GM19438 (cell line): Measurements from ENCODE around the gene PHRF1.
"Not testable (repeated sequence)": the region's sequence is repeated elsewhere in the genome, so short reads cannot be mapped to it uniquely, and the experiment has no call there.

Source experiments
- ATAC-seq: cut with Tn5 transposase; IDR thresholded peaks from one replicate; pipeline ENCODE4 v1.9.1; 2021; ENCODE audit warnings: low read depth; ENCODE audit not compliant: unreplicated experiment

The PHRF1 gene

DNA sequence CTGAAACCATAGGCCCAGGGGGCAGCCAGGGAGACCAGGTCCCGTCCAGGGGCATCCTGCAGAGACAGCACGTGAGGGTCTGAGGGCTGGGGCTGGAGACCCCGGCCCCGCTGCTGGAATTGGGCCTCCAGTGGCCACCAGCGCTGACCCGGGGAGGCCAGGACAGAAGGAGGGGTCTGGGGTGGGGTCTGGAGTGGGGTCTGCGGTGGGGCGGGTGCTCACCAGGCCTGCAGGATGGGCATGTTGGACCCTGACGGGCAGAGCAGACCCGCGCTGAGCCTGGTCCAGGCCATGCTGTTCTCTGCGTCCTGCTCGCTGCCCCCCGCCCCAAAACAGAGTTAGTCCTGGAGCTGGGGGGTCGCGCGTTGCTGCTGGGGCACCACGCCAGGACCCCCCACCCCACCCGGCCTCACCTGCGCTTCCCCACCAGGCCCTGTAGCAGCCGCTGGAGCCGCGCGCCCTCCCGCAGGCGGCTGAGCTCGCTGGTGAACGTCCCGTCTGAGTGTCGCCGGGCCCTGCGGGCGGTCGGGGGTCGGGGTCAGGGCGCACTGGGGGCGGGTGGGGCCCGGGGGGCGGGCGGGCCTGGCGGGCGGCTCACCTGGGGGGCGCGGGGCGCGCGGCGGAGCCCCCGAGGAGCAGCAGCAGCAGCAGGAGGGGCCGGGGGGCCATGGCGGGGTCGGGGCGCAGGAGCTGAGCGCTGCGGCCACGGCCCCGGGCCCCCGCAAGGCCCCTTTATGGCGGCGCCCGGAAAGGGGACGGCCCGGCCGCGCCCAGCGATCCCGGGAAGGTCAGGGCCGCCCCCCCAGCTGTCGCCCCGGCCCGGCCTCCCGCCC, 50.4 kb downstream of the PHRF1 start, which contains the start of gene SCT:
TSS of gene SCT (minus strand) at position 707 of the 833 bp plus-strand sequence. CDS start at position 669, 38 bp downstream.
- no peak for ATAC-seq

DNA sequence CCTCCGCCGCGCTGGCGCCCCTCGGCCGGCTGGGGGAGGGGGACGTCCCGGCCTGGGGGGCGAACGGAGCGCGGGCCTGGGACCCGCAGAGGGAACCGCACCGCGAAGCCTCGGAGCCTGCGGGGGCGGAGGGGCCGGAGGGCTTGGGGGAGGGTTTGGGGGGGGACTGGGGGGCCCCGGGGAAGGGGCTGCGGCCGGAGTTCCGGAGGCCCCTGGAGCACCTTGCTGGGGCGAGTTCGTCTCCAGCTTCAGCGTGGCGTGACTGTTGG, 51.0 kb downstream of the PHRF1 start:
- ATAC-seq: no peak

DNA sequence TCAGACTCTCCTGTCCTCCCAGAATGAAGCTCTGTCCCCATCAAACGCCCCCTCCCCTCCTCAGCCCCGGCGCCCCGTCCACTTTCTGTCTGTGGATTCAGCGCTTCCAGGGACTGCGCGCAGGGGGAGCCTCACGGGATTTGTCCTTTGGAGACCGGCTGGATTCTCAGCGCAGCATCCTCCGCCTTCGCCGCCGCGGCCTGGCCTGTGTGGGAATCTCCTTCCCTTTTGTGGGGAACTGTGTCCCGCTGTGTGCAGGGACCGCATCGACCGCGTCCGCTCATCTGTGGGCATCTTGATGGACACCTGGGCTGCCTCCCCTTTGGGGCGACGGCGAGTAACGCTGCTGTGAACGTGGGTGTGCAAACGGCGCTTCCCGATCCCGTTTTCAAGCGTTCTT, 51.8 kb downstream of the PHRF1 start:
- no peak for ATAC-seq

DNA sequence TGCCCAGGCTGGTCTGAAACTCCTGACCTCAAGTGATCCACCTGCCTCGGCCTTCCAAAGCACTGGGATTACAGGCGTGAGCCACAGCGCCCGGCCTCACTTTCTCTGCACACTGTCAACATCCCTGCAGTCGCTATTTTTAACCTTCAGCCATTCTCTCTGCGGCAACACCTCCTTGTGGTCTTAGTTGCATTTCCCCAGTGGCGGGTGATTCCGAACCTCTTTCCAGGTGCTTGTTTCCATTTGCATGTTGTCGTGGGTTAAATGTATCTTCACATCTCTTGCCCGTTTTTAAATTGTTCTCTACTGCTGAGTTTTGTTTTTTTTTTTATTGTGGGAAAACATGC, 52.9 kb downstream of the PHRF1 start:
- no peak for ATAC-seq

DNA sequence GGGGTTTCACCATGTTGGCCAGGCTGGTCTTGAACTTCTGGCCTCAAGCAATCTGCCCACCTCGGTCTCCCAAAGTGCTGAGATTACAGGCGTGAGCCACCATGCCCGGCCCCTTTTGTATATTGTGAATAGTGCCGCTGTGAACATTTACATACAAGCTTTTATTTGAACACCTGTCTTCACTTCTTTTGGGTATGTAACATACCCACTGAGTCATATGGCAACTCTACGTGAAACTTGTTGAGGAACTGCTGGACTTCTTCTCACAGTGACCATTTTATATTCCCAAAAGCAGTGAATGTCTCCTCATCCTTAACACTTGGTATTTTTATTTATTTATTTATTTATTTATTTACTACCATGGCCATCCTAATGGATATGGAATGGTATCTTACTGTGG, 54.6 kb downstream of the PHRF1 start:
- ATAC-seq: no peak

DNA sequence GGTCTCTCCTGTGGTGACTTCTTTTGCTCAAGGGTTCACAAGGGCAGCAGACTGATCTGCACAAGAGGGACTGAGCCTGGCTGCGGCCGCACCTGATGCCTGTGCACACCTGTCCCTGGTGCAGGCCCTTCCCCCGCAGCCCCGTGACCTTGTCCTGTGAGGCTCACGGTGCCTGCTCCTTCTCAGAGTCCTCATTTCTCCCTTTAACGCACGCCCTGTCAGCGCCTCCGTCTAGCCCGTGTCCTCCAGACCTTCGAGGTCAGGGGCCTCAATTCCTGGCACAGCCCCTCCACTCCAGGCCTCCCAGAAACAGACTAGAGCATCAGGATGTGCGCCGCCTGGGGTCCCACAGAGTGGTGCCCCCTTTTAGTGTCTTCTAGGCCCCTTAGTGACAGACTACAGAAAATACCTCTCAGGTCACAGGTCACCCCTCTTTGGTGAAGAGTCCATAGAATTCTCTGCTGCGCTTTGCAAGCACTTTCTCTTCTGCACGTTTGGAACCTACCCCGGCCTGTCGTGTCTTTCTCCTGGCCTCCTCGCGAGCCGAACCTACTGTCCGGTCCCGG, 59.8 kb downstream of the PHRF1 start:
- no peak for ATAC-seq

DNA sequence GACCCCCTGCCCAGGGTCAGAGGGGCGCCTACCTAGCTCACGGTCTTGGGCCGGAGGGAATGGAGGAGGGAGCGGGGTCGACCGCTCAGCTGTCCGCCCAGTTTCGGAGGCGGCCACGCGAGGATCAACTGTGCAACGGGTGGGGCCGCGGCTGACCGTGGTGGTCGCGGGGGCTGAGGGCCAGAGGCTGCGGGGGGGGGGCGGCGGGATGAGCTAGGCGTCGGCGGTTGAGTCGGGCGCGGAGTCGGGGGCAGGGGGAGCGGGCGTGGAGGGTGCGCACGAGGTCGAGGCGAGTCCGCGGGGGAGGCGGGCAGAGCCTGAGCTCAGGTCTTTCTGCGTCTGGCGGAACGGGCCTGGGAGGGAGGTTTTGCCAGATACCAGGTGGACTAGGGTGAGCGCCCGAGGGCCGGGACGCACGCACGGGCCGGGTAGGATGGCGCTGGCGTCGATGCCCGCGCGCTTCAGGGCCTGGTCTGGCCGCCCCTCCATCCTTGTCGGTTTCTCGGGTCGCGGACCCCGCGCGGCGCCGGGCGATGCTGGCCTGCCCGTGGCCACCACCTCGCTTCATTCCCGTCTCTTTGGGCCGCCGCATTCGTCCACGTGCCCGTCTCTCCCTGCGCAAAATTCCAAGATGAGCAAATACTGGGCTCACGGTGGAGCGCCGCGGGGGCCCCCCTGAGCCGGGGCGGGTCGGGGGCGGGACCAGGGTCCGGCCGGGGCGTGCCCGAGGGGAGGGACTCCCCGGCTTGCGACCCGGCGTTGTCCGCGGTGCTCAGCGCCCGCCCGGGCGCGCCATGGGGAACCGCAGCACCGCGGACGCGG, 60.5 kb downstream of the PHRF1 start, which contains the start of gene DRD4:
TSS of gene DRD4 (plus strand) at position 759 of the 822 bp plus-strand sequence. CDS start at position 795, 36 bp downstream.
- ATAC-seq: no peak

DNA sequence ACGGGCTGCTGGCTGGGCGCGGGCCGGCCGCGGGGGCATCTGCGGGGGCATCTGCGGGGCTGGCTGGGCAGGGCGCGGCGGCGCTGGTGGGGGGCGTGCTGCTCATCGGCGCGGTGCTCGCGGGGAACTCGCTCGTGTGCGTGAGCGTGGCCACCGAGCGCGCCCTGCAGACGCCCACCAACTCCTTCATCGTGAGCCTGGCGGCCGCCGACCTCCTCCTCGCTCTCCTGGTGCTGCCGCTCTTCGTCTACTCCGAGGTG, 61.0 kb downstream of the PHRF1 start:
- ATAC-seq: no peak

DNA sequence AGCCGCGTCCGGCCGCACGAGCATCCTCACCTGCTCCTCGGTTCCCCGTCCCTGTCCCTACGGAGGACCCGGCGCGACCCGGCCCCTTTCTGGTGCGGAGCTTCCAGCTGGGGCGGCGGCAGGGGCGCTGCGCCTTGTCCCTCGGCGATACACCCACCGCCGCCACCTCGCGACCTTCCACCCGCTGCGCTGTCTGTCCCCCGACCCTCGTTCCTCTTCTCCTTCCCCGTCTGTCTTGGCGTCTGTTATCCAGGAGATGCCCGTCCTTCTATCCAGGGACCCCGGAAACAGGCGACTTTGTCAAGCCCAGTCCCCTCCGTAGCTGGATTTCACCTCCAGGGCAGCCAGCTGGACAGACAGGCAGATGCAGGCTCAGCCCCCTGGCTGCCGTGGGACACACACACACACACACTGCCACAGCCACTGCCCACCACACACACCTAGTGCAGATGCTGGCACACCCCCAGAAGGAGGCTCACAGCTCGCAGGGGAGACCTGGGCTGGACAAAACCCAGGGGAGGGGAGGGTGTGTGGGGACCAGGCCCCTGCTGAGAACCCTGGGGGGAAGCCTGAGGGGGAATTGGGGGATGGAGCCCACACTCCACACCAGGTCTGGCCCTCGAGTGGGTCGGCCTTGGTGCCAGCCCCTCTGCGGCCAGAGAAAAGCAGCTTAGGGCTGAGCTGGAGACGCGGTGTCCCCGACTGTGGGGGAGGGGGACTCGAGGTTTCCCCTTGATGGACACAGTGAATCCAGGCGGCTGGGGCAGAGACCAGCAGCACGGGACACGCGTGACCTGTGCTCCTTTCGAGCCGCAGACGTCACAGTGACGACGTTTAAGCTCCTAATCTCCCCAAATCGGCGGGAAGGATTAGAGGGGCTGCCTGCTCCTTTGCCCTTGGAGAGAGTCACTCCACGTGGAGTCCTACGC, 61.6 kb downstream of the PHRF1 start:
- no peak for ATAC-seq

DNA sequence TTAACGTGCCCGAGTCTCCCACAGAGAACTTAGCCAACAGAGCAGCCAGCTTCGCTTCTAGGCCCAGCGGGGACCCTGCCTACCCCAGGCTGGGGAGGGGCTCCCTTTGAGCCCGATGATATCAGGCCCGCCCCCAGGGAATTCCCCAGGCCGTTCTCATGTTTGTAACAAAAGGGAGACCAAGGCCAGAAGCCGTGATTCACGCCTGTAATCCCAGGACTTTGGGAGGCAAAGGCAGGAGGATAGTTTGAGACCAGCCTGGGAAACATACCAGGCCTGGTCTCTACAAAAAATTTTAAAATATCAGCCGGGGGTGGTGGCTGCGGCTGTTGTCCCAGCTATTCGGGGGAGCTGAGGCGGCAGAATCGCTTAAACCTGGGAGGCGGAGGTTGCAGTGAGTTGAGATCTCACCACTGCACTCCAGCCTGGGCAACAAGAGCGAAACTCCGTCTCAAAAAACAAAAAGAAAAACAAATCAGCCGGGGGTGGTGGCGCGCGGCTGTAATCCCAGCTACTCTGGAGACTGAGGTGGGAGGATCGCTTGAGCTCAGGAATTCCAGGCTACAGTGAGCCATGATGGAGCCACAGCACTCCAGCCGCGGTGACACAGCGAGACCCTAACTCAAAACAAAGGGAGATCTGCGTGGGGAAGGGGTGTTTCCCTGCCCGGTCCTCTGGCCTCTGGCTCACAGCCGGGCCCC, 62.5 kb downstream of the PHRF1 start:
- ATAC-seq: no peak

DNA sequence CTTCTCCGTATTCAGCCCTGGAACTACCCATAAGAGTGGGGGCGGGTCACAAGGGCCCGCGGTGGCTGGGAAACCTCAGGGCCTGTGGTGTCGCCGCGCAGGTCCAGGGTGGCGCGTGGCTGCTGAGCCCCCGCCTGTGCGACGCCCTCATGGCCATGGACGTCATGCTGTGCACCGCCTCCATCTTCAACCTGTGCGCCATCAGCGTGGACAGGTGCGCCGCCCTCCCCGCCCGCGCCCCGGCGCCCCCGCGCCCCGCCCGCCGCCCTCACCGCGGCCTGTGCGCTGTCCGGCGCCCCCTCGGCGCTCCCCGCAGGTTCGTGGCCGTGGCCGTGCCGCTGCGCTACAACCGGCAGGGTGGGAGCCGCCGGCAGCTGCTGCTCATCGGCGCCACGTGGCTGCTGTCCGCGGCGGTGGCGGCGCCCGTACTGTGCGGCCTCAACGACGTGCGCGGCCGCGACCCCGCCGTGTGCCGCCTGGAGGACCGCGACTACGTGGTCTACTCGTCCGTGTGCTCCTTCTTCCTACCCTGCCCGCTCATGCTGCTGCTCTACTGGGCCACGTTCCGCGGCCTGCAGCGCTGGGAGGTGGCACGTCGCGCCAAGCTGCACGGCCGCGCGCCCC, 63.2 kb downstream of the PHRF1 start:
- no peak for ATAC-seq

DNA sequence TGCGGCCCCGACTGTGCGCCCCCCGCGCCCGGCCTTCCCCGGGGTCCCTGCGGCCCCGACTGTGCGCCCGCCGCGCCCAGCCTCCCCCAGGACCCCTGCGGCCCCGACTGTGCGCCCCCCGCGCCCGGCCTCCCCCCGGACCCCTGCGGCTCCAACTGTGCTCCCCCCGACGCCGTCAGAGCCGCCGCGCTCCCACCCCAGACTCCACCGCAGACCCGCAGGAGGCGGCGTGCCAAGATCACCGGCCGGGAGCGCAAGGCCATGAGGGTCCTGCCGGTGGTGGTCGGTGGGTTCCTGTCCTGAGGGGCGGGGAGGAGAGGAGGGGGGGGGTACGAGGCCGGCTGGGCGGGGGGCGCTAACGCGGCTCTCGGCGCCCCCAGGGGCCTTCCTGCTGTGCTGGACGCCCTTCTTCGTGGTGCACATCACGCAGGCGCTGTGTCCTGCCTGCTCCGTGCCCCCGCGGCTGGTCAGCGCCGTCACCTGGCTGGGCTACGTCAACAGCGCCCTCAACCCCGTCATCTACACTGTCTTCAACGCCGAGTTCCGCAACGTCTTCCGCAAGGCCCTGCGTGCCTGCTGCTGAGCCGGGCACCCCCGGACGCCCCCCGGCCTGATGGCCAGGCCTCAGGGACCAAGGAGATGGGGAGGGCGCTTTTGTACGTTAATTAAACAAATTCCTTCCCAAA, 63.9 kb downstream of the PHRF1 start:
- ATAC-seq: no peak

DNA sequence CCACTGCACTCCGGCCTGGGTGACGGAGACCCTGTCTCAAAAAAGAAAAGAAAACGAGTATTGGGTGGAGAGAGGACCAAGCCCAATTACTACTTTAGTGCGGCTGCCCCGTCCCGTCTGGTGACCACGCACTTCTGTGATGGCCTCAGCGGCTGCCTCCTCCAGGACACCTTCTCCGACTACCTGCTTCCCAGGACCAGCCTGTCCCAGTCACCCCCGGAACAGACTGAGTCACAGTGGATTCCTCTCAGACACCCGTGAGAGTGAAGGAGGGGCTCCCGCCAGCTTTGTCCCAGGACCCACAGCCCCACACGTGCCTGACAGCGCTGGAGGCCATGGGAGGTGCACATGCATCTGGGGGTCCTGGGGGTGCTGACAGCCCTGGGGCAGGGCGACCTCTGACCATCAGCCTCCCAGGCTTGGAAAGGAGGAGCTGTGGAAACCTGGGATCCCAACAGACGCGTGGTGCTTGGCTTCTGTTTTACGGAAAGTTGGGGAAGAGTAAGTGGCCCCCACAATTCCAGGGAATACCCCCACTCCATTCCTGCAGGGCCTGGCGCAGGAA, 65.6 kb downstream of the PHRF1 start:
- no peak for ATAC-seq

DNA sequence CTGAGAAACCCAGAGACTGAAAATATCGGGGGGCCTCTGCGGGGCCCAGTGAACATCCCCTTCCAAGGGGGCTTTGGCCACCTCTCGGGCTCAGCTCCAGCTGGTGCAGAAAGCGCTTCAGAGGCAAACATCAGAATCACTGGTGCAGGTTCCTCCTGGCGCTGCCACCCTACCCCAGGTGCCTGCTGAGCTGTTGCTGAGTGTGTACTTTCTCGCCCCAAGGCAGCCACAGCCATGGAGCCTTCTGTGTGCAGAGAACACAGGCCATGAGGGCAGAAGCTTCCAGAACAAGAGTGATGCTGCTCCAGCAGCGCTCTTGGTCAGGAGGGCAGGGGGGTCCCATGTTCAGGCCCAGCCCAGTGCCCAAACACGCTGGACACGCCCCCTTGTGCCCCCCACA, 67.1 kb downstream of the PHRF1 start:
- ATAC-seq: no peak

DNA sequence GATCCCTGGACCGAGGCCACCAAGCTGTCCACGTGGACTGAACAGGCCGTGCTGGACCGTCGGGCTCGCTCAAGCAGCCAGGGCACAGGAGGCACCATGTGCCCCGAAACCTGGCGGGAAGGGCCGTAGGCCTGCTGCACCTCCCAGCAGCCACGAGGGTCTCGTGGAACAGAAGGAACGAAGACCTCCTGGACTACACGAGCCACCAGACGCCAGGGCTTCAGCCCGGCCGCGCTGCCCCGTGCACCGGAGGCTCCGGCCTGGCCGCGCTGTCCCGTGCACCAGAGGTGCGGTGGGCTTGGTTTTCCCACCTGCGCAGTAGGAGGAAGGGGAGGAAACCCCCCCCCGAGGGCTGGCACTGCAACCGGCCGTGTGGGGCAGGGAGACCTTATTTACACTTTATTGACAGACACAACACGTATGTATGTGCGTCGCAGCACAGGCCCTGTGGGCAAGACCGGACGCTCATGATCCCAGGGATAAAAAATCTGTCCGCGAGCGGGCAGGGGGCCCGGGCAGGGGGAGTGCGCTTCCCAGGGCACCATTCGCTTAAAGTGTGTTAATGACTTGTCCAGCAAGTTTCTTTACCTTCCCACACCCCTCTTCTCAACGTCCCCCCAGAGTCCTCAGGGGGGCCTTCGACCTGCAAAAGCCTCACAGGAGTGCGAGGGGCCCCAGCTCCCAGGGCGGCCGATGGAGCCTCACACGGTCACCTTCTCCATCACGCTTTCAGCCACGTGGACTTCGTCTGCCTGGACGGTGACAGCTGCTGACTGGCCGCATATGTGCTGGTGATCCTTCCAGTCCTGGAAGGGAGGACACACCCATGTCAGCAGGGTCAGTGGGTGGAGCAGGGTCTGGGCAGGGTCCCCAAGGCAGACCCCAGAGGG, 67.8 kb downstream of the PHRF1 start:
- ATAC-seq: no peak

DNA sequence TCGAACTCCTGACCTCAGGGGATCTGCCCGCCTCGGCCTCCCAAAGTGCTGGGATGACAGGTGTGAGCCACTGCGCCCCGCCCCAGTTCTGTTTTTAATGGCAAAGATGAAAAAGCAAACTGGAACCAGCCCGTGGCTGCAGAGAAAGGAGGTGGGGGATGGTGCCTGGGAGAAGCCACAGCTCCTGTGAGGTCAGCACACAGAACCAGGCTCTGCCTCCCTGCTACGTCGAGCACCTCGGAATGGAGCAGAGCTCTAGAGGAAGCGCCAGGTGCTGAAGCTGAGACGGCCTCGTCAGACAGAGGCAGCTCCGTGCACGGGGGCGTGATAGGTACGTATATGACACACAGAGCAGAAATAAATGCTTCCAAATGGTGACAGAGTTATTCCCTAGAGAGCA, 69.3 kb downstream of the PHRF1 start:
- ATAC-seq: no peak

DNA sequence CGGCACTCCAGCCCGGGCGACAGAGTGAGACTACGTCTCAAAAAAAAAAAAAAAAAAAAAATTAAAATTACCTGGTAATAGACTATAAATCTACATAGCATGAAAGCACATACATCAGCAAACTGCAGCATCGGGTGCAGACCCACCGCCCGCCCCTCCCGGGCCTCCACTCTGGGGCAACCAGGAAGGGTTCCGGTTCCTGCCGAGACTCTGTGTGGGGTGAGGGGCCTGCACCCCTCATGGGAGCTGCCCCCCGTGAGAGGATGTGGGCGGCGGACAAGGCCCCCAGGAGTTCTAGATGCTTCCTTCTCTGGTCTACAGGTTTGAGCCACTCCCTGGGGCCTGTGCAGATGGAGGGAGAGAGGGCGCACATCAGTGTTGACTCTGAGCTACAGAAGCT, 69.9 kb downstream of the PHRF1 start:
- no peak for ATAC-seq

DNA sequence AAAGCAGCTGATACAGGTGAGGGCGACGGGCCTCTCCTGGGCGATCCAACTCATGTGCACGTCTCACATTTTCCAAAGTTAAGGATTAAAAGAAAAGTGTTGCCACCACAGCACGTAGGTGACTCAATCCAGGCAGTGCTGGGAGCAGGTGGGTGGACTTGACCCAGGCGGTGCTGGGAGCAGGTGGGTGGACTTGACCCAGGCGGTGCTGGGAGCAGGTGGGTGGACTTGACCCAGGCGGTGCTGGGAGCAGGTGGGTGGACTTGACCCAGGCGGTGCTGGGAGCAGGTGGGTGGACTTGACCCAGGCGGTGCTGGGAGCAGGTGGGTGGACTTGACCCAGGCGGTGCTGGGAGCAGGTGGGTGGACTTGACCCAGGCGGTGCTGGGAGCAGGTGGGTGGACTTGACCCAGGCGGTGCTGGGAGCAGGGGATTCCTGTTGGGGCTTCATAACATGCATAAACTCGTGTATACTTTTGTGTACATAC, 71.4 kb downstream of the PHRF1 start:
- ATAC-seq: not testable (repeated sequence)
